Spleen (tissue), 7 donors: ENCODE data around the gene SH3RF1.

ENCODE experiments used
- CTCF ChIP-seq, 11 experiments: fragments of 200-600 bp in 7 of 11; fragments of 450-650 bp in 4 of 11; sonication (generic) in 4 of 11; IDR thresholded peaks in 8 of 11; conservative IDR thresholded peaks in 3 of 11; 1 replicate in 7 of 11; 2 replicates in 4 of 11; pipeline versions ENCODE4 v1.4.0 to v1.8.0; 2016 to 2021; ENCODE audit warnings: antibody characterized with exemption in 11 of 11, inconsistent platforms in 4 of 11, mild to moderate bottlenecking in 1 of 11
- POLR2A ChIP-seq, 3 donors: fragments of 450-650 bp; IDR thresholded peaks; one replicate each; pipeline ENCODE4 v1.5.1; 2017; ENCODE audit warnings: antibody characterized with exemption in 3 of 3, mild to moderate bottlenecking in 1 of 3
- POLR2AphosphoS5 ChIP-seq, 3 donors: sonication (generic); formaldehyde crosslinking; IDR thresholded peaks; one replicate each; pipeline ENCODE4 v1.5.1; 2017; ENCODE audit warnings: antibody characterized with exemption in 3 of 3
- donor health status: DM: no; HTN: no; CAD: no; lungs with moderate emphysema.
- donor health status: DM: no; HTN: no; CAD: no.
- donor health status: DM: no; HTN: no; CAD: no.

GRCh38 chr4:169131556-169132208 is 139.1 kb downstream of the SH3RF1 start:
- no peak for TF ChIP-seq CTCF (IDR thresholded peaks at IDR 0.05 in 8 of 11, conservative IDR thresholded peaks at IDR 0.05 in 3 of 11)
- no peak for TF ChIP-seq POLR2A (IDR thresholded peaks at IDR 0.05)
- no peak for TF ChIP-seq POLR2AphosphoS5 (IDR thresholded peaks at IDR 0.05)
